Inflammatory macrophage treated with lipopolysaccharide for 4 hours (primary cell): Measurements from ENCODE around the gene GPR156.
"Not testable (repeated sequence)": the region's sequence is repeated elsewhere in the genome, so short reads cannot be mapped to it uniquely, and the experiment has no call there.

Experiments used
- DNase-seq: peaks from one replicate; pipeline ENCODE4 v3.0.0-alpha.2; 2020

Gene GPR156

GRCh38 chr3:120272286-120272685 lies 12.7 kb downstream of the GPR156 start:
- no peak for DNase-seq

- no peak for DNase-seq
Measured at GRCh38 chr3:120265989-120266388, 19.0 kb downstream of the GPR156 start.

GRCh38 chr3:120264963-120265362 lies 20.1 kb downstream of the GPR156 start:
- no peak for DNase-seq

GRCh38 chr3:120263792-120264191 lies 21.2 kb downstream of the GPR156 start:
- no peak for DNase-seq

GRCh38 chr3:120258009-120258408 lies 27.0 kb downstream of the GPR156 start:
- DNase-seq: no peak

- DNase-seq: no peak
Measured at GRCh38 chr3:120245386-120245785, 39.6 kb downstream of the GPR156 start.

GRCh38 chr3:120244834-120245225 lies 40.2 kb downstream of the GPR156 start:
- no peak for DNase-seq

- no peak for DNase-seq
Measured at GRCh38 chr3:120239644-120240043, 45.4 kb downstream of the GPR156 start.

- DNase-seq: no peak
Measured at GRCh38 chr3:120227710-120228347, 57.2 kb downstream of the GPR156 start.

GRCh38 chr3:120224237-120224636 lies 60.8 kb downstream of the GPR156 start:
- DNase-seq: no peak

- no peak for DNase-seq
Measured at GRCh38 chr3:120218981-120219380, 66.0 kb downstream of the GPR156 start.

- DNase-seq: not testable (repeated sequence)
Measured at GRCh38 chr3:120216633-120217032, 68.4 kb downstream of the GPR156 start.

GRCh38 chr3:120214176-120214575 lies 70.8 kb downstream of the GPR156 start:
- no peak for DNase-seq

- DNase-seq: no peak
Measured at GRCh38 chr3:120212505-120212904, 72.5 kb downstream of the GPR156 start.

- DNase-seq: no peak
Measured at GRCh38 chr3:120209425-120209824, 75.6 kb downstream of the GPR156 start.

- DNase-seq: no peak
Measured at GRCh38 chr3:120204338-120204737, 80.7 kb downstream of the GPR156 start.

- DNase-seq: no peak
Measured at GRCh38 chr3:120203621-120204020, 81.4 kb downstream of the GPR156 start.

- DNase-seq: peak; percentile 90
Measured at GRCh38 chr3:120203016-120203415, 82.0 kb downstream of the GPR156 start.

- no peak for DNase-seq
Measured at GRCh38 chr3:120202363-120202762, 82.7 kb downstream of the GPR156 start.

GRCh38 chr3:120200493-120201235 lies 84.4 kb downstream of the GPR156 start:
- no peak for DNase-seq

- DNase-seq: peak; percentile 23
Measured at GRCh38 chr3:120198305-120198878, 86.6 kb downstream of the GPR156 start.

- no peak for DNase-seq
Measured at GRCh38 chr3:120196812-120197211, 88.2 kb downstream of the GPR156 start.

- no peak for DNase-seq
Measured at GRCh38 chr3:120196333-120196732, 88.7 kb downstream of the GPR156 start.

- no peak for DNase-seq
Measured at GRCh38 chr3:120193554-120193953, 91.5 kb downstream of the GPR156 start.
